Body of pancreas (tissue), 4 donors: ENCODE data around the gene ATP2C2.

Experiments
- POLR2A ChIP-seq, 3 donors: fragments of 450-650 bp; IDR thresholded peaks; one replicate each; pipeline ENCODE4 v1.6.1; 2016; ENCODE audit warnings: antibody characterized with exemption in 3 of 3, mild to moderate bottlenecking in 2 of 3
- TF ChIP-seq, protein P1 (sequence below), 7 experiments: fragments of 450-650 bp in 4 of 7; fragments of 200-600 bp in 3 of 7; sonication (generic) in 3 of 7; IDR thresholded peaks; one replicate each; pipeline ENCODE4 v1.5.1; 2016 to 2019; ENCODE audit warnings: antibody characterized with exemption in 7 of 7

DNA sequence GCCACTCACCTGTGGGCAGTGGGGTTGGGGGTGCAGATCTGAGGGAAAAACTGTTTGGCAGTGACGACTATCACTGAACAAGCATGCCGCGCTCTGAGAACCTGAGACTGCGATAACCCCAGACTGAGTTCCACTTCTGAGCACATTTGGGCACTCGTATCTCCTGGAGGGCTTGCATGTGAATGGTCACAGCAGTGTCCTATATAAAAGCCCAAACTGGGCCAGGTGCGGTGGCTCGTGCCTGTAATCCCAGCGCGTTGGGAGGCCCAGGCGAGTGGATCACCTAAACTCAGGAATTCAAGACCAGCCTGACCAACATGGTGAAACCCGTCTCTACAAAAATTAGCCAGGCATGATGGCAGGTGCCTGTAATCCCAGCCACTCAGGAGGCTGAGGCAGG, 18.7 kb downstream of the ATP2C2 start:
- TF ChIP-seq, protein P1, sequence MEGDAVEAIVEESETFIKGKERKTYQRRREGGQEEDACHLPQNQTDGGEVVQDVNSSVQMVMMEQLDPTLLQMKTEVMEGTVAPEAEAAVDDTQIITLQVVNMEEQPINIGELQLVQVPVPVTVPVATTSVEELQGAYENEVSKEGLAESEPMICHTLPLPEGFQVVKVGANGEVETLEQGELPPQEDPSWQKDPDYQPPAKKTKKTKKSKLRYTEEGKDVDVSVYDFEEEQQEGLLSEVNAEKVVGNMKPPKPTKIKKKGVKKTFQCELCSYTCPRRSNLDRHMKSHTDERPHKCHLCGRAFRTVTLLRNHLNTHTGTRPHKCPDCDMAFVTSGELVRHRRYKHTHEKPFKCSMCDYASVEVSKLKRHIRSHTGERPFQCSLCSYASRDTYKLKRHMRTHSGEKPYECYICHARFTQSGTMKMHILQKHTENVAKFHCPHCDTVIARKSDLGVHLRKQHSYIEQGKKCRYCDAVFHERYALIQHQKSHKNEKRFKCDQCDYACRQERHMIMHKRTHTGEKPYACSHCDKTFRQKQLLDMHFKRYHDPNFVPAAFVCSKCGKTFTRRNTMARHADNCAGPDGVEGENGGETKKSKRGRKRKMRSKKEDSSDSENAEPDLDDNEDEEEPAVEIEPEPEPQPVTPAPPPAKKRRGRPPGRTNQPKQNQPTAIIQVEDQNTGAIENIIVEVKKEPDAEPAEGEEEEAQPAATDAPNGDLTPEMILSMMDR (IDR thresholded peaks at IDR 0.05): no peak
- TF ChIP-seq POLR2A (IDR thresholded peaks at IDR 0.05): no peak
